Measurements from ENCODE around the gene IL1RAPL1.
A peak's percentile ranks its signal among the peaks of the same experiment; 100 is the strongest.

The IL1RAPL1 gene

GRCh38 chrX:29869837-29870236, 1282.6 kb downstream of the IL1RAPL1 start:
- no peak overlapping the region for H3K27ac ChIP-seq
- TF ChIP-seq CTCF (conservative IDR thresholded peaks at IDR 0.05) = no peak

- no peak for TF ChIP-seq CTCF (conservative IDR thresholded peaks at IDR 0.05)
- H3K27ac ChIP-seq = no peak overlapping the region
These were observed 1283.4 kb downstream of the IL1RAPL1 start for GRCh38 chrX:29870608-29871007.

GRCh38 chrX:29872831-29873230, 1285.6 kb downstream of the IL1RAPL1 start:
- no peak for TF ChIP-seq CTCF (conservative IDR thresholded peaks at IDR 0.05)
- H3K27ac ChIP-seq = peak overlapping the region; percentile 95

- H3K27ac ChIP-seq = peak overlapping the region; percentile 95
These were observed 1289.5 kb downstream of the IL1RAPL1 start for GRCh38 chrX:29876733-29877132.

GRCh38 chrX:29880977-29881376, 1293.7 kb downstream of the IL1RAPL1 start:
- no peak overlapping the region for H3K27ac ChIP-seq

More at GRCh38 chrX:29876733-29877132, 1289.5 kb downstream of the IL1RAPL1 start:
- TF ChIP-seq CTCF (conservative IDR thresholded peaks at IDR 0.05) = no peak

GRCh38 chrX:29890004-29890403, 1302.8 kb downstream of the IL1RAPL1 start:
- no peak for TF ChIP-seq CTCF (conservative IDR thresholded peaks at IDR 0.05)
- H3K27ac ChIP-seq = no peak overlapping the region

More at GRCh38 chrX:29880977-29881376, 1293.7 kb downstream of the IL1RAPL1 start:
- no peak for TF ChIP-seq CTCF (conservative IDR thresholded peaks at IDR 0.05)

GRCh38 chrX:29890646-29891200, 1303.5 kb downstream of the IL1RAPL1 start:
- no peak for TF ChIP-seq CTCF (conservative IDR thresholded peaks at IDR 0.05)
- no peak overlapping the region for H3K27ac ChIP-seq

Measured in VCaP (cell line).